ENCODE data around the gene HDAC10. TPM values are rescaled to one million over a fixed set of nuclear protein-coding genes. Genes with fewer than 3 reads are reported as not detected.

The HDAC10 gene
- total RNA-seq: 10 to 100 TPM; 14.1 to 23.6 TPM
- long read RNA-seq, donor 1, partial matches to known transcripts: 1 of 3 reads
- long read RNA-seq, donor 1, other reads (novel, unspliced or antisense): 1 of 3 reads
- long read RNA-seq, donor 2, partial matches to known transcripts: 1 of 11 reads
- long read RNA-seq, donor 2, other reads (novel, unspliced or antisense): 7 of 11 reads

- intact Hi-C loops (cut with DNase I): loop anchor here in 1 of 2 donors (5.0 to 10.0 kb wide), 2 partner anchors 91 to 254 kb away; partner anchors contain the start of genes LMF2, NCAPH2 and PPP6R2
- DNase-seq (ENCODE audit: low spot score): peak; percentile 95
Measured at GRCh38 chr22:50250555-50251476, at the start of gene HDAC10. HDAC10 (minus strand) TSS chr22:50251265; CDS start chr22:50251032, 233 bp downstream.

GRCh38 chr22:50300620-50301257, 49.7 kb upstream of the HDAC10 start:
- no peak for DNase-seq (ENCODE audit: low spot score)
- intact Hi-C loops (cut with DNase I): no loop called here

GRCh38 chr22:50299785-50300619, 48.9 kb upstream of the HDAC10 start:
- intact Hi-C loops (cut with DNase I): no loop called here

GRCh38 chr22:50298937-50299784, 48.1 kb upstream of the HDAC10 start:
- intact Hi-C loops (cut with DNase I): no loop called here
- DNase-seq (ENCODE audit: low spot score): no peak

More at GRCh38 chr22:50299785-50300619, 48.9 kb upstream of the HDAC10 start:
- DNase-seq (ENCODE audit: low spot score): no peak

GRCh38 chr22:50298266-50298637, 47.2 kb upstream of the HDAC10 start:
- DNase-seq (ENCODE audit: low spot score): no peak
- intact Hi-C loops (cut with DNase I): no loop called here

- intact Hi-C loops (cut with DNase I): loop anchor here in 1 of 2 donors (1.0 kb wide), 1 partner anchor 40 kb away; no protein-coding TSS in a partner anchor
- no peak for DNase-seq (ENCODE audit: low spot score)
Measured at GRCh38 chr22:50297510-50298265, 46.6 kb upstream of the HDAC10 start.

- intact Hi-C loops (cut with DNase I): loop anchor here in 1 of 2 donors (1.0 kb wide), 1 partner anchor 40 kb away; no protein-coding TSS in a partner anchor
- no peak for DNase-seq (ENCODE audit: low spot score)
Measured at GRCh38 chr22:50296658-50297490, 45.8 kb upstream of the HDAC10 start.

GRCh38 chr22:50294319-50294656, 43.2 kb upstream of the HDAC10 start:
- intact Hi-C loops (cut with DNase I): no loop called here
- DNase-seq (ENCODE audit: low spot score): no peak

- no peak for DNase-seq (ENCODE audit: low spot score)
- intact Hi-C loops (cut with DNase I): no loop called here
Measured at GRCh38 chr22:50293441-50294318, 42.6 kb upstream of the HDAC10 start.

- no peak for DNase-seq (ENCODE audit: low spot score)
- intact Hi-C loops (cut with DNase I): no loop called here
Measured at GRCh38 chr22:50292643-50293440, 41.8 kb upstream of the HDAC10 start.

GRCh38 chr22:50289942-50290630, 39.0 kb upstream of the HDAC10 start:
- DNase-seq (ENCODE audit: low spot score): no peak
- intact Hi-C loops (cut with DNase I): no loop called here

- no peak for DNase-seq (ENCODE audit: low spot score)
- intact Hi-C loops (cut with DNase I): no loop called here
Measured at GRCh38 chr22:50289151-50289941, 38.3 kb upstream of the HDAC10 start.

- intact Hi-C loops (cut with DNase I): no loop called here
- DNase-seq (ENCODE audit: low spot score): no peak
Measured at GRCh38 chr22:50287731-50288130, 36.7 kb upstream of the HDAC10 start.
